Gastroesophageal sphincter (tissue), 3 donors: ENCODE measurements around the gene PRKN.

Source experiments
- EP300 ChIP-seq: sonication (generic); formaldehyde crosslinking; IDR thresholded peaks from one replicate; pipeline ENCODE4 v1.6.1; 2017; ENCODE audit warnings: antibody characterized with exemption, mild to moderate bottlenecking
- POLR2A ChIP-seq, 2 donors: fragments of 450-650 bp; IDR thresholded peaks; one replicate each; pipeline ENCODE4 v1.6.1; 2017; ENCODE audit warnings: antibody characterized with exemption in 2 of 2, mild to moderate bottlenecking in 2 of 2, moderate library complexity in 1 of 2
- POLR2AphosphoS5 ChIP-seq: sonication (generic); formaldehyde crosslinking; IDR thresholded peaks from one replicate; pipeline ENCODE4 v1.6.1; 2017; ENCODE audit warnings: antibody characterized with exemption
- TF ChIP-seq, protein P1 (sequence below), 4 experiments: fragments of 200-600 bp in 2 of 4; fragments of 450-650 bp in 2 of 4; sonication (generic) in 1 of 4; IDR thresholded peaks; one replicate each; pipeline ENCODE4 v1.5.1; 2017 to 2019; ENCODE audit warnings: antibody characterized with exemption in 4 of 4, mild to moderate bottlenecking in 2 of 4, moderate library complexity in 2 of 4

DNA sequence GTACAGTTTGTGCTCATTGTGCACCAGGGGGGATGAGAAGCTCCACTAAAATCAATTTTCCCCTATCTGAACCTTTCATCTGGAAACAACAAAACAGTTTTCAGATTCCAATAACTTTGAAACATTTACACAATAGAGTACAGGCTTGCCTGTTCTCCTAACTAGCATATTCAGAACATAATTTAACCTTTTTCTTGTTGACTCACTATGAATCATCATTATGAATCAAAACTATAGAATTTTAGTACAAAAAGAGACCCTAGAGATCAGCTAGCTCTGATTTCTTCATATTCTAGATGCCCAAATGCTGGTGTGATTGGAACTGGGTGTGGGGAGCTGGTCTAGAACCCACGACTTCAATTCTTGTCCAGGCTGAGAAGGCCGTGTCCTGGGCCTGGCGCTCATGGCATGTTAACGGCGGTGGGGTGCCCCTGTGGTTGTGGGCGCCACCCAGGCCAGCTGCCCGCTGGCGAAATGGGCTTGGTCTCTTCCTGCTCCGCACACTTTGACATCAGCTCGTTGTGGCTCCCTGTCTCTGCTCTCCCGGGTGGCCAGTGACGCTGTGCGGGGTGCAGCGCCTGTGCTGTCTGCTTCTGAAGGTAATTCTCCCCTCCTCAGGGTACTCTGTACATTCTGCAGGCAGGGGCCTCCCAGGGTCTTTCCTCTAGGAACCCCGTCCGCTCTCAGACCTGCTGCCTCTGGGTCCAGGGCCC, 1423.8 kb downstream of the PRKN start:
- TF ChIP-seq, protein P1, sequence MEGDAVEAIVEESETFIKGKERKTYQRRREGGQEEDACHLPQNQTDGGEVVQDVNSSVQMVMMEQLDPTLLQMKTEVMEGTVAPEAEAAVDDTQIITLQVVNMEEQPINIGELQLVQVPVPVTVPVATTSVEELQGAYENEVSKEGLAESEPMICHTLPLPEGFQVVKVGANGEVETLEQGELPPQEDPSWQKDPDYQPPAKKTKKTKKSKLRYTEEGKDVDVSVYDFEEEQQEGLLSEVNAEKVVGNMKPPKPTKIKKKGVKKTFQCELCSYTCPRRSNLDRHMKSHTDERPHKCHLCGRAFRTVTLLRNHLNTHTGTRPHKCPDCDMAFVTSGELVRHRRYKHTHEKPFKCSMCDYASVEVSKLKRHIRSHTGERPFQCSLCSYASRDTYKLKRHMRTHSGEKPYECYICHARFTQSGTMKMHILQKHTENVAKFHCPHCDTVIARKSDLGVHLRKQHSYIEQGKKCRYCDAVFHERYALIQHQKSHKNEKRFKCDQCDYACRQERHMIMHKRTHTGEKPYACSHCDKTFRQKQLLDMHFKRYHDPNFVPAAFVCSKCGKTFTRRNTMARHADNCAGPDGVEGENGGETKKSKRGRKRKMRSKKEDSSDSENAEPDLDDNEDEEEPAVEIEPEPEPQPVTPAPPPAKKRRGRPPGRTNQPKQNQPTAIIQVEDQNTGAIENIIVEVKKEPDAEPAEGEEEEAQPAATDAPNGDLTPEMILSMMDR (IDR thresholded peaks at IDR 0.05), result no peak
- TF ChIP-seq EP300 (no peak), POLR2AphosphoS5 (no peak), POLR2A (IDR thresholded peaks at IDR 0.05) (no peak)
